Rectal smooth muscle tissue (tissue), 1 donor: ENCODE data around the gene LY9.
A peak's percentile ranks its signal among the peaks of the same experiment; 100 is the strongest.

ENCODE experiments used
- H3K27ac ChIP-seq: one replicate; pipeline ENCODE4 v1.7.0; 2013; ENCODE audit warnings: low read depth, low read length, inconsistent platforms
- H3K27me3 ChIP-seq: one replicate; pipeline ENCODE4 v1.7.0; 2013; ENCODE audit warnings: low read length; ENCODE audit not compliant: control insufficient read depth, insufficient read depth
- H3K36me3 ChIP-seq: one replicate; pipeline ENCODE4 v1.7.0; 2013; ENCODE audit warnings: low read length; ENCODE audit not compliant: control insufficient read depth, insufficient read depth
- H3K4me1 ChIP-seq: one replicate; pipeline ENCODE4 v1.7.0; 2013; ENCODE audit warnings: low read length; ENCODE audit not compliant: control insufficient read depth, insufficient read depth
- H3K4me3 ChIP-seq: one replicate; pipeline ENCODE4 v1.7.0; 2013; ENCODE audit warnings: low read length
- H3K9ac ChIP-seq: one replicate; pipeline ENCODE4 v1.7.0; 2013; ENCODE audit warnings: low read length

The LY9 gene

DNA sequence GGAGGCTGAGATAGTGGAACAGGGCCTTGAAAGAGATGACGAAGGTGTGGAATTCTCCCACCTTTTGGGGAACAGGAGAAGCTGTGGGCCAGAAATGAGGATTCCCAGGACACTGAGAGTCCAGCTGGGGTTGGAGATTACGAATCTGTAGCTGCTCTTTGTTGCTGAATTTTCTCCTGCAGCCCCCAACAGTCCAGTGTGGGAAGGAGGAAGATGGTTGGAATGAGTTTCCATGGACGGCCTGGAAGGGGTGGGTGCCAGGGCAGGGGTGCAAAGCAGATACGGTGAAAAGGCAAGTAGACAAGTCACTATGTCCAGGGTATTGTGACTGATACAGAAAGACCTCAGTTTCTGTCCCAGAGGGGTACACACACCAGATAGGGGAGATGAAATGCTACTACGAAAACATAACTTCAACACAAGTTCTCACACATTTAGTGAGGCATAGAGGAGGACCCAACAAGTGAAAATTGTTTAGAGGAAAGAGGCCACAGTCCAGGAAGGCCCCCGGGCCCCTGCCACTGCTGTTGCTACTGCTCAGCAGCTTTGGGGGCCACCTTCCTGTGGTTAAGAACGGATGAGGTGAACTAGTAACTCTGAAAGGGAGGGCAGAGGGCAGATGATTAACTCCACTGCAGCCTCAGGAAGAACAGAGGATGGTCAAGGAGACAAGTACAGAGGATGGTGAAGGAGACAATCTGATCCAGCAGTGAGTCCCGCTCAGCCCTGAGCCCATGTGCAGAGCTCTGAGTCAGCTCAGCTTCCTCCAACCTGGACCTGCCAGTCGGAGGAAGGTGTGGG lies 59.4 kb downstream of the LY9 start:
- no peaks in the 10 kb centered on the region for H3K36me3 ChIP-seq

DNA sequence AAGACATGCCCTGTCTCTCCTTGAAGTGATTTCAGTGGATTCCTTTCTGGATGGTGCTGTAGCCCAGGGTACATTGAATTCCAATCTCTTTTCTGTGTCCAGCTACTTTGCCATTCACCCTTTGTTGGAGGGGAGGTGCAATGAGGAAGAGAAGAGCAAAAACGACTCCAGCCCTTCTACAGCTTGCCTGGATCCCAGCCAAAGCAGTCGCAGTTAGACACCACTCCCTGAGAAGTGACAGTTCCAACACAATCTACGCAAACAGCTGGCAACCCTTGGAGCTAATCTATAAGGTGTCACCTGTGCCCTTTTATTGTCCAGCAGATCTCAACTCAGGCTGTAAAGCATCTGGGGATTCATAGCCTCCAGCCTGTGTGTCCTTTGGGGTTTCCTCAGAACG lies 62.1 kb downstream of the LY9 start:
- Histone ChIP-seq H3K27me3 (no peaks in the 10 kb centered on the region), H3K9ac (no peak overlapping the region), H3K36me3 (no peaks in the 10 kb centered on the region), H3K4me3 (no peak overlapping the region), H3K27ac (no peak overlapping the region), H3K4me1 (no peaks in the 10 kb centered on the region)

More for the DNA sequence above, 59.4 kb downstream of the LY9 start:
- H3K4me3 ChIP-seq = no peak overlapping the region
- H3K27ac ChIP-seq = no peak overlapping the region
- H3K9ac ChIP-seq = no peak overlapping the region
- H3K4me1 ChIP-seq = no peaks in the 10 kb centered on the region
- no peaks in the 10 kb centered on the region for H3K27me3 ChIP-seq

GRCh38 chr1:160858507-160858906 lies 62.5 kb downstream of the LY9 start:
- Histone ChIP-seq H3K9ac (no peak overlapping the region), H3K4me1 (no peaks in the 10 kb centered on the region), H3K36me3 (no peaks in the 10 kb centered on the region), H3K27me3 (no peaks in the 10 kb centered on the region), H3K27ac (no peak overlapping the region), H3K4me3 (no peak overlapping the region)

DNA sequence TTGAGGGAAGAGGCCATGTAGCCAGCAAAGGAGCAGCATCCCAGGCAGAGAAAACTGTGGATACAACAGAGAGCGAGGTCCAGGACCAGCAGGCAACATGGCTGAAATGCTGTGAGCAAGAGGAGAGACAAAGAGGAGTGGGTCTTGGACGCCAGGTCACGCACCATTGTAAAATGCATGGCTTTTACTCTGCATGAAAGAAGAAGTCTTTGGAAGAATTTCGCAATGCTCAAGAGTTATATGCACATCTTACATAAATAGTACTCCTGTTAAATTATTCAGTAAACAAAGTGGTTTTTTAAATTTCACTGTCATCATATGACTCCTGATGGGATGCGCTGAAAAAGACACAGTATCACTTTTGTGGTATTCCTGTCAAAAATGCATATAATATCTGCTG lies 63.2 kb downstream of the LY9 start:
- Histone ChIP-seq H3K27ac (no peak overlapping the region), H3K4me1 (no peaks in the 10 kb centered on the region), H3K4me3 (no peak overlapping the region), H3K9ac (no peak overlapping the region), H3K27me3 (no peaks in the 10 kb centered on the region), H3K36me3 (no peaks in the 10 kb centered on the region)

DNA sequence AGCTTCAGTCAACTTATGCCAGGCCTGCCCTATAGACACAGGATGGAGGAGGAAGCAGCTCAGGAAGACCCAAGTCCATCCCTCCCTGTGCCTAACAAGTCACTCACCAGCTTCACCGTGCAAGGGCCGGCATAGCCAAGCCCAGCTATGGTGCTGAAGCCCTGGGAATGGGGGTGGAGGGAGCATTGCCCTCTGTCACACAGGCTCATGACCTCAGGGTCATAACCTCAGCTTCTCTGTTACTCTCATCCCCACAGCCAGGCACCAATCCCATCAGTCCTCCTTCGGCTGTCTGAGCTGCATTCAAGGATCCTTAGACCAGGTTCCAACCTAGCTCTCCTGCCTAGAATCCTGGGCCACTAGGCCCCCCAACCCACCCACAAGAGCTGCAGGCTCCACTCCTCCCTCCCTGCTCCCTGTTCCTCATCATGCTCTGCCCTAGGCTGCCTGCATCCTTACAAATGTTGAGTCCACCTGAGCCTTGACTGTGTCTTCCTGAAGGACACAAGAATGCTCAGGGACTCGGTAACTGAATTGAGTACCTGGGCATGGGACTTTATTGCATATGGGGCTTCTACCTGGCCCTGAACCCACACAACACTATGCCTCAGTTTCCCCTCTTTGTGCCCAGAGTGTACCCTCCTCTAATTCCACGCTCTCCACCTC lies 65.0 kb downstream of the LY9 start:
- Histone ChIP-seq H3K9ac (no peak overlapping the region), H3K36me3 (no peaks in the 10 kb centered on the region), H3K27me3 (no peaks in the 10 kb centered on the region), H3K27ac (no peak overlapping the region), H3K4me3 (no peak overlapping the region), H3K4me1 (no peaks in the 10 kb centered on the region)

DNA sequence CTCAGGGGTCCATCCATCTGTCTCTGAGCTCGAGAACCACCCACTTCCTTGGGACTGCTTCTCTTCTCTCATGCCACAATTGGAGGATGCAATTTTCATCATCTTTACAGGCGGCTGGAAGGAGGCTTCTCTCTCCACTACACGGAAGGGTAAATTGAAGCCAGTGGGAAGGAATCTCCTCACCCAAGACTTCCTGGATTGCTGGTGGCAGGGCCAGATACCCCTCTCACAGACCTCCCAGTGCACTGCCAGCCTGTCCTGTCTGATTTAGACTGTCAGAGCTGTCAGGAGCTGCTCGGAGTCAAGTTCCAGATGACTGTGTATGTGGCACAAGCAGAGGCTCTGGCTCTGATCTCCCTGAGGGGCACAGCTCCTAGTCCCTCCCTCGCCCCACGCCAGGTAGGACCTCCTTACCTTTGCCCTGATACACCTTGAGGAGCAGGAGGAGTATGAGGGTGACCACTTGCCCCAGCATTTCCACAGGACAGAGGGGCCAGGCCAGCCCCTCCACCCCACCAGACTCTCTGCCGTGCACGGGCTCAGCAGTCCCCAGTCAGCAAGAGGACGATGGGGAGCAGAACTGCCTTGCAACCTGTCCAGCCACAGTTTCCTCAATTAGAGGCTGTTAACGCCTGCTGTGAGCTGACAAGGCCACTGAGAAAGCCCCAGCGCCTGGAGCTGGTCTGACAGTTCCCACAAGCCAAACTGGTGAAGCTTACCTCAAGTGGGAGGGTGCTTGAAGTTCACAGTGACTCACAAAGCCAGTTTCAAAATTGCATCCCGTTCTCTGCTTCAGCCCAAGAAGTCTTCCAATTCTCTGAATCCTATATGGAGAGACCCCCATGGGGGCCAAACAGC lies 66.5 kb downstream of the LY9 start, which contains the start of gene CD244:
Gene CD244 (minus strand): TSS at position 685 of the 858 bp plus-strand sequence. CDS start 210 bp downstream, at position 475.
- H3K36me3 ChIP-seq = no peaks in the 10 kb centered on the region
- no peaks in the 10 kb centered on the region for H3K27me3 ChIP-seq
- no peaks in the 10 kb centered on the region for H3K4me1 ChIP-seq
- no peak within 1 kb of the TSS for H3K9ac ChIP-seq
- H3K4me3 ChIP-seq = peak within 1 kb of the TSS; percentile 32
- no peak within 1 kb of the TSS for H3K27ac ChIP-seq

DNA sequence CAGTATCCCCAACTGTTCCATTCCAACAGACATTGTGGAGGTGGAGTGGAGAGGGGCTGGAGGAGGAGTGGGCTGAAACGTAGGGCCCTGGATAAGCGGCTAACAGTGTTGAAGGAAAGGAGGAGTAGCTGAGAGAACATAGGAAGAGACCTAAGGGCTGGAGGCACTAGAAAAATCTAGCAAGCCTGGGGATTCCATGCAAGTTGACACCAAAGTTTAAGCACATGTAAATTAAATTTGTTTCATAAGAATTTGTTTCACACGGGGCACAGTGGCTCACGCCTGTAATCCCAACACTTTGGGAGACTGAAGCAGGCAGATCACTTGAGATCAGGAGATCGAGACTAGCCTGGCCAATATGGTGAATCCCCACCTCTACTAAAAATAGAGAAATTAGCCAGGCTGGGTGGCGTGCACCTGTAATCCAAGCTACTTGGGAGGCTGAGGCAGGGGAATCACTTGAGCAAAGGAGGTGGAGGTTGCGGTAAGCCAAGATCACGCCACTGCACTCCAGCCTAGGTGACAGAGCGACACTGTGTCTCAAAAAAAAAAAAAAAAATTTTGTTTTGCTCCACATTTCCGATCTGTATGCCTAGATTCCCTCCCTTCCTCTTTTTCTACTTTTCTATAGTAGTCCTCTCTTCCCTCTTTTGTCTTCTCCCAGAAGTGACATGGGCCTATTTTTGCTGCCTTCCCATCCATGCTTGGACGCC lies 67.2 kb downstream of the LY9 start:
- H3K9ac ChIP-seq = no peak overlapping the region
- H3K27me3 ChIP-seq = no peaks in the 10 kb centered on the region
- no peaks in the 10 kb centered on the region for H3K36me3 ChIP-seq
- no peak overlapping the region for H3K4me3 ChIP-seq
- no peak overlapping the region for H3K27ac ChIP-seq
- no peaks in the 10 kb centered on the region for H3K4me1 ChIP-seq

DNA sequence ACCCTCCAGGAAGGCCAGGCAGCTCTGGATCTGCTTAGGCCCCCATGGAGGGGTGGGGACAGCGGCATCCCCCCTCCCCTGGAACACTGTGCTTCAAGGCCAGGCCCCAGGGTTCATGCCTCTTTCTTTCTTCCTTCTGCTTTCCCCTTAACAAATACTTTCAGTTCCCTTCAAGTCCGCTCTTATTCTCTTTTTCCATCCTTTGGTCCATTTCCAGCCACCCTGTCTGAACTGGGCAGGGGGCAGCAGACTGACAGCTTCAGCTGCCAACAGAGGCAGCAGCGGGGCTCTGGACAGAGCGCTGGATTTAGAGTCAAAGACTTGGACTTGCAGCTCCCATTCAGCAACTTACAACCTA lies 67.8 kb downstream of the LY9 start:
- no peak overlapping the region for H3K27ac ChIP-seq

DNA sequence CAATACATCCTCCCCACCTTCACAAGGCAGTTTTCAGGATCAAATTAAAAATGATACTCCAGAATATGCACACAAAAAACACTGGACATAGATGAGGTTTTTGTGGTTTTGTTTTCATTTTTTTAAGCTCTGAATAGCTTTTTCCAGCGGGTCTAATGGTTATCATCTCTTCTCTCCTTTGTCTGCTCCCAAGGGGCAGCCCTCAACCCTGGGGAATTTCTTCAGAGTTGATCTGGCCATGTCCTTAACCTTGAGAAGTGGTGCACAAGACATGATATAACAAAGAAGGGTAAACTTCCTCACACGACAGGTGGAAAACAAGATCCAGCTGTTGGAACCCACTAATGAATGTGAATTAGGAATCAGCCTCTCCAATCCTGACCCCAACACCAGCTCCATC lies 68.2 kb downstream of the LY9 start:
- no peaks in the 10 kb centered on the region for H3K27me3 ChIP-seq
- no peaks in the 10 kb centered on the region for H3K36me3 ChIP-seq
- H3K9ac ChIP-seq = no peak overlapping the region
- no peaks in the 10 kb centered on the region for H3K4me1 ChIP-seq
- H3K27ac ChIP-seq = no peak overlapping the region
- H3K4me3 ChIP-seq = no peak overlapping the region

More for the DNA sequence above, 67.8 kb downstream of the LY9 start:
- Histone ChIP-seq H3K36me3 (no peaks in the 10 kb centered on the region), H3K4me3 (no peak overlapping the region), H3K4me1 (no peaks in the 10 kb centered on the region), H3K9ac (no peak overlapping the region), H3K27me3 (no peaks in the 10 kb centered on the region)

GRCh38 chr1:160865337-160865736 lies 69.4 kb downstream of the LY9 start:
- Histone ChIP-seq H3K27ac (no peak overlapping the region), H3K27me3 (no peaks in the 10 kb centered on the region), H3K9ac (no peak overlapping the region), H3K4me1 (no peaks in the 10 kb centered on the region), H3K4me3 (no peak overlapping the region), H3K36me3 (no peaks in the 10 kb centered on the region)

GRCh38 chr1:160866001-160866694 lies 70.2 kb downstream of the LY9 start:
- no peaks in the 10 kb centered on the region for H3K4me1 ChIP-seq
- no peak overlapping the region for H3K27ac ChIP-seq
- H3K4me3 ChIP-seq = no peak overlapping the region
- no peaks in the 10 kb centered on the region for H3K27me3 ChIP-seq
- H3K36me3 ChIP-seq = no peaks in the 10 kb centered on the region
- H3K9ac ChIP-seq = no peak overlapping the region
